ENCODE measurements around the gene OSBPL6. TPM values are rescaled to one million over a fixed set of nuclear protein-coding genes. Genes with fewer than 3 reads are reported as not detected.

The OSBPL6 gene
- total and polyA plus RNA-seq, 9 of the 15 experiments (the other 6 are each of a cell fraction or from before 2014, with no cell fraction given) = 3.4 to 12.7 (median 9.3) TPM

- TF ChIP-seq ZBTB40 (IDR thresholded peaks at IDR 0.05) (no peak), ZBTB40 (CRISPR knock-in tag; IDR thresholded peaks at IDR 0.05) (no peak), KAT2B (IDR thresholded peaks at IDR 0.05; ENCODE audit: low read depth, low read length) (no peak), ARID2 (IDR thresholded peaks at IDR 0.05) (no peak), GABPB1 (CRISPR knock-in tag; IDR thresholded peaks at IDR 0.05) (no peak), MTA2 (IDR thresholded peaks at IDR 0.05; ENCODE audit: low read depth) (no peak), MTF1 (CRISPR knock-in tag; IDR thresholded peaks at IDR 0.05; ENCODE audit: borderline replicate concordance) (no peak), ZNF212 (CRISPR knock-in tag; IDR thresholded peaks at IDR 0.05) (no peak), PREB (CRISPR knock-in tag; IDR thresholded peaks at IDR 0.05) (no peak), SIX5 (IDR thresholded peaks at IDR 0.05; ENCODE audit: borderline replicate concordance in 1 of 2, insufficient read depth in 1 of 2, low read depth in 1 of 2, low read length in 2 of 2) (no peak), ATF6 (CRISPR knock-in tag; IDR thresholded peaks at IDR 0.05) (no peak)
These were observed 8.6 kb downstream of the OSBPL6 start (continued) for GRCh38 chr2:178202927-178203326.
